H1 (cell line): ENCODE results near the gene MDFIC2.

Experiments
- POLR2A ChIP-seq, 2 experiments: IDR thresholded peaks; 1 replicate in 1 of 2; 2 replicates in 1 of 2; pipeline ENCODE4 v1.6.1; 2011; ENCODE audit warnings: low read depth in 2 of 2, low read length in 2 of 2, mild to moderate bottlenecking in 2 of 2; ENCODE audit errors: control extremely low read depth in 1 of 2
- RAD21 ChIP-seq, 2 experiments: IDR thresholded peaks in 1 of 2; conservative IDR thresholded peaks in 1 of 2; 2 replicates each; pipeline ENCODE4 v1.6.1; 2011; ENCODE audit warnings: low read depth in 2 of 2, low read length in 2 of 2, improper control_type of control experiment in 1 of 2, inconsistent platforms in 1 of 2, mild to moderate bottlenecking in 1 of 2, moderate library complexity in 1 of 2
- TAF7 ChIP-seq: optimal IDR thresholded peaks from 2 replicates; pipeline ENCODE3; 2011; ENCODE audit warnings: low read depth, mild to moderate bottlenecking, inconsistent platforms, low read length, moderate library complexity, borderline replicate concordance
- TF ChIP-seq, protein P1 (sequence below), 3 experiments: IDR thresholded peaks; 1 replicate in 2 of 3; 2 replicates in 1 of 3; pipeline versions ENCODE4 v1.5.1 to v1.6.1; 2011; ENCODE audit warnings: low read length in 3 of 3, mild to moderate bottlenecking in 3 of 3, inconsistent platforms in 2 of 3, low read depth in 1 of 3, moderate library complexity in 1 of 3; ENCODE audit not compliant: insufficient read depth in 1 of 3; ENCODE audit errors: control extremely low read depth in 1 of 3

GRCh38 chr3:70242297-70242882, 70.0 kb downstream of the MDFIC2 start:
- TF ChIP-seq TAF7 (no peak), RAD21 (IDR thresholded peaks at IDR 0.05 in 1 of 2, conservative IDR thresholded peaks at IDR 0.05 in 1 of 2; ENCODE audit: low read depth in 2 of 2, low read length in 2 of 2) (no peak), POLR2A (IDR thresholded peaks at IDR 0.05; ENCODE audit: control extremely low read depth in 1 of 2, low read depth in 2 of 2, low read length in 2 of 2) (no peak)
- TF ChIP-seq, protein P1, sequence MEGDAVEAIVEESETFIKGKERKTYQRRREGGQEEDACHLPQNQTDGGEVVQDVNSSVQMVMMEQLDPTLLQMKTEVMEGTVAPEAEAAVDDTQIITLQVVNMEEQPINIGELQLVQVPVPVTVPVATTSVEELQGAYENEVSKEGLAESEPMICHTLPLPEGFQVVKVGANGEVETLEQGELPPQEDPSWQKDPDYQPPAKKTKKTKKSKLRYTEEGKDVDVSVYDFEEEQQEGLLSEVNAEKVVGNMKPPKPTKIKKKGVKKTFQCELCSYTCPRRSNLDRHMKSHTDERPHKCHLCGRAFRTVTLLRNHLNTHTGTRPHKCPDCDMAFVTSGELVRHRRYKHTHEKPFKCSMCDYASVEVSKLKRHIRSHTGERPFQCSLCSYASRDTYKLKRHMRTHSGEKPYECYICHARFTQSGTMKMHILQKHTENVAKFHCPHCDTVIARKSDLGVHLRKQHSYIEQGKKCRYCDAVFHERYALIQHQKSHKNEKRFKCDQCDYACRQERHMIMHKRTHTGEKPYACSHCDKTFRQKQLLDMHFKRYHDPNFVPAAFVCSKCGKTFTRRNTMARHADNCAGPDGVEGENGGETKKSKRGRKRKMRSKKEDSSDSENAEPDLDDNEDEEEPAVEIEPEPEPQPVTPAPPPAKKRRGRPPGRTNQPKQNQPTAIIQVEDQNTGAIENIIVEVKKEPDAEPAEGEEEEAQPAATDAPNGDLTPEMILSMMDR (IDR thresholded peaks at IDR 0.05; ENCODE audit: control extremely low read depth in 1 of 3, insufficient read depth in 1 of 3, low read depth in 1 of 3, low read length in 3 of 3) = no peak
